Ovary (tissue), 3 donors: Measurements from ENCODE around the gene SP6.

ENCODE experiments used
- POLR2A ChIP-seq: fragments of 450-650 bp; IDR thresholded peaks from one replicate; pipeline ENCODE4 v1.6.1; 2017; ENCODE audit warnings: antibody characterized with exemption, mild to moderate bottlenecking, moderate library complexity
- TF ChIP-seq, protein P1 (sequence below), 3 donors: fragments of 450-650 bp in 2 of 3; fragments of 200-600 bp in 1 of 3; IDR thresholded peaks; one replicate each; pipeline versions ENCODE4 v1.5.1 to v1.8.0; 2016 to 2022; ENCODE audit warnings: antibody characterized with exemption in 3 of 3, mild to moderate bottlenecking in 1 of 3
- donor health status: DM: no; HTN: no; CAD: no.

DNA sequence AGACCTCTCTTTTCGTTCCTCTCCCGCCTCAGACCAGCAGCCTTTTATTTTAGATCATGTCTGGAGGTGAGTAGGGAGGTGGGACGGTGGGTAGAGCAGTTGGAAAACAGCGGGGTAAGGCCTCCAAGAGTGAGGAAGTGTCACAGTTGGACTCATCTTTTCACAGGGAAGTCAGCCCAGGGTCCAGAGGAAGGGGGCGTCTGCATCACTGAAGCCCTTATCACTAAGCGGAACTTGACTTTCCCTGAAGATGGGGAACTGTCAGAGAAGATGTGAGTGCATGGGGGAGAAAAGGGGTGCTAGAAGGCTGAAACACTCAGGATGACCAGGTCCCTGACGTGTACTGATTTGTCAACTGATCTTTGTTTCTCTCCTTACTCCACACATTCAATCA is 19.0 kb downstream of the SP6 start:
- TF ChIP-seq, protein P1, sequence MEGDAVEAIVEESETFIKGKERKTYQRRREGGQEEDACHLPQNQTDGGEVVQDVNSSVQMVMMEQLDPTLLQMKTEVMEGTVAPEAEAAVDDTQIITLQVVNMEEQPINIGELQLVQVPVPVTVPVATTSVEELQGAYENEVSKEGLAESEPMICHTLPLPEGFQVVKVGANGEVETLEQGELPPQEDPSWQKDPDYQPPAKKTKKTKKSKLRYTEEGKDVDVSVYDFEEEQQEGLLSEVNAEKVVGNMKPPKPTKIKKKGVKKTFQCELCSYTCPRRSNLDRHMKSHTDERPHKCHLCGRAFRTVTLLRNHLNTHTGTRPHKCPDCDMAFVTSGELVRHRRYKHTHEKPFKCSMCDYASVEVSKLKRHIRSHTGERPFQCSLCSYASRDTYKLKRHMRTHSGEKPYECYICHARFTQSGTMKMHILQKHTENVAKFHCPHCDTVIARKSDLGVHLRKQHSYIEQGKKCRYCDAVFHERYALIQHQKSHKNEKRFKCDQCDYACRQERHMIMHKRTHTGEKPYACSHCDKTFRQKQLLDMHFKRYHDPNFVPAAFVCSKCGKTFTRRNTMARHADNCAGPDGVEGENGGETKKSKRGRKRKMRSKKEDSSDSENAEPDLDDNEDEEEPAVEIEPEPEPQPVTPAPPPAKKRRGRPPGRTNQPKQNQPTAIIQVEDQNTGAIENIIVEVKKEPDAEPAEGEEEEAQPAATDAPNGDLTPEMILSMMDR (IDR thresholded peaks at IDR 0.05), result no peak
- no peak for TF ChIP-seq POLR2A
